Glutamatergic neuron (in vitro differentiated cells): Measurements from ENCODE around the gene DTNBP1. TPM values are rescaled to one million over a fixed set of nuclear protein-coding genes. Genes with fewer than 3 reads are reported as not detected.
"Not testable (repeated sequence)": the region's sequence is repeated elsewhere in the genome, so short reads cannot be mapped to it uniquely, and the experiment has no call there.

Experiments used
- DNase-seq: peaks from one replicate; pipeline ENCODE4 v3.0.0; 2022
- H3K27ac Mint-ChIP-seq: one replicate; pipeline ENCODE4 v1.8.0; 2020; ENCODE audit warnings: mild to moderate bottlenecking, mixed read lengths, inconsistent platforms; ENCODE audit not compliant: unreplicated experiment
- H3K27me3 Mint-ChIP-seq: one replicate; pipeline ENCODE4 v1.8.0; 2020; ENCODE audit warnings: mild to moderate bottlenecking, moderate library complexity, mixed read lengths, inconsistent platforms; ENCODE audit not compliant: unreplicated experiment
- H3K36me3 Mint-ChIP-seq: one replicate; pipeline ENCODE4 v1.8.0; 2020; ENCODE audit warnings: mild to moderate bottlenecking, mixed read lengths, inconsistent platforms; ENCODE audit not compliant: unreplicated experiment
- H3K4me1 Mint-ChIP-seq: one replicate; pipeline ENCODE4 v1.8.0; 2020; ENCODE audit warnings: mild to moderate bottlenecking, low read depth, mixed read lengths, inconsistent platforms; ENCODE audit not compliant: unreplicated experiment
- H3K4me3 Mint-ChIP-seq: one replicate; pipeline ENCODE4 v1.8.0; 2020; ENCODE audit warnings: mild to moderate bottlenecking, mixed read lengths, inconsistent platforms; ENCODE audit not compliant: unreplicated experiment
- H3K9me3 Mint-ChIP-seq: one replicate; pipeline ENCODE4 v1.8.0; 2020; ENCODE audit warnings: mild to moderate bottlenecking, moderate library complexity, mixed read lengths, inconsistent platforms; ENCODE audit not compliant: unreplicated experiment
- total RNA-seq: library from RNA; stranded (reverse); fragmentation: NEBNext Ultra II Directional; extraction: Animal tissue kit (Norgen Biotek cat#: 25700); gene quantifications from one replicate; pipeline ENCODE4 v1.2.1, GENCODE V29; 2021; ENCODE audit not compliant: unreplicated experiment
- TF ChIP-seq, protein P1 (sequence below): fragments of 200-600 bp; sonication (generic); IDR thresholded peaks from one replicate; pipeline ENCODE4 v1.5.0; 2021; ENCODE audit not compliant: partially characterized antibody, unreplicated experiment

DTNBP1 gene
- total RNA-seq, 1 donor from 2014 or later, result 13.2 TPM

DNA sequence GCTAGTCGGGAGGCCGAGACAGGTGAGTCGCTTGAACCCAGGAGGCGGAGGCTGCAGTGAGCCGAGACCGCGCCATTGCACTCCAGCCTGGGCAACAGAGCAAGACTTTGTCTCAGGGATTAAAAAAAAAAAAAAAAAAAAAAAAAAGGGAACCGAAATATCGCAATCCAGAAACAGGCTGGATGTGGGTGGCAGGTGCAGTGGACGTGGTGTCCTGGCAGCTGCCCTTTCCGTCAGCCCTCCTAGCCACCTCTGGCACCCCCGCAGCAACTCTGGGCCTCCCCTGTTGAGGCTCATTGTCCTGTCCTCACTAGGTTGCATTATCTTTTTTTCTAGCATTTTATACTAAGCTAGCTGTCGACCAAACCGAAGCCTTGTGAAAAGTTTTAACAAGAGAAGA lies 113.5 kb downstream of the DTNBP1 start:
- TF ChIP-seq, protein P1, sequence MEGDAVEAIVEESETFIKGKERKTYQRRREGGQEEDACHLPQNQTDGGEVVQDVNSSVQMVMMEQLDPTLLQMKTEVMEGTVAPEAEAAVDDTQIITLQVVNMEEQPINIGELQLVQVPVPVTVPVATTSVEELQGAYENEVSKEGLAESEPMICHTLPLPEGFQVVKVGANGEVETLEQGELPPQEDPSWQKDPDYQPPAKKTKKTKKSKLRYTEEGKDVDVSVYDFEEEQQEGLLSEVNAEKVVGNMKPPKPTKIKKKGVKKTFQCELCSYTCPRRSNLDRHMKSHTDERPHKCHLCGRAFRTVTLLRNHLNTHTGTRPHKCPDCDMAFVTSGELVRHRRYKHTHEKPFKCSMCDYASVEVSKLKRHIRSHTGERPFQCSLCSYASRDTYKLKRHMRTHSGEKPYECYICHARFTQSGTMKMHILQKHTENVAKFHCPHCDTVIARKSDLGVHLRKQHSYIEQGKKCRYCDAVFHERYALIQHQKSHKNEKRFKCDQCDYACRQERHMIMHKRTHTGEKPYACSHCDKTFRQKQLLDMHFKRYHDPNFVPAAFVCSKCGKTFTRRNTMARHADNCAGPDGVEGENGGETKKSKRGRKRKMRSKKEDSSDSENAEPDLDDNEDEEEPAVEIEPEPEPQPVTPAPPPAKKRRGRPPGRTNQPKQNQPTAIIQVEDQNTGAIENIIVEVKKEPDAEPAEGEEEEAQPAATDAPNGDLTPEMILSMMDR, result no peak
- no peak for DNase-seq
- H3K4me1 Mint-ChIP-seq, result peaks cover 12% of the 10 kb centered on the region
- no peaks in the 10 kb centered on the region for H3K9me3 Mint-ChIP-seq
- H3K4me3 Mint-ChIP-seq, result no peak overlapping the region
- H3K27ac Mint-ChIP-seq, result no peak overlapping the region
- H3K27me3 Mint-ChIP-seq, result no peaks in the 10 kb centered on the region
- no peaks in the 10 kb centered on the region for H3K36me3 Mint-ChIP-seq

- TF ChIP-seq, protein P1, result no peak
- Mint-ChIP-seq H3K36me3 (no peaks in the 10 kb centered on the region), H3K27ac (no peak overlapping the region), H3K4me3 (no peak overlapping the region), H3K4me1 (peaks cover 4% of the 10 kb centered on the region), H3K9me3 (no peaks in the 10 kb centered on the region), H3K27me3 (no peaks in the 10 kb centered on the region)
- DNase-seq, result no peak
Measured at GRCh38 chr6:15547400-15547799, 115.4 kb downstream of the DTNBP1 start.

DNA sequence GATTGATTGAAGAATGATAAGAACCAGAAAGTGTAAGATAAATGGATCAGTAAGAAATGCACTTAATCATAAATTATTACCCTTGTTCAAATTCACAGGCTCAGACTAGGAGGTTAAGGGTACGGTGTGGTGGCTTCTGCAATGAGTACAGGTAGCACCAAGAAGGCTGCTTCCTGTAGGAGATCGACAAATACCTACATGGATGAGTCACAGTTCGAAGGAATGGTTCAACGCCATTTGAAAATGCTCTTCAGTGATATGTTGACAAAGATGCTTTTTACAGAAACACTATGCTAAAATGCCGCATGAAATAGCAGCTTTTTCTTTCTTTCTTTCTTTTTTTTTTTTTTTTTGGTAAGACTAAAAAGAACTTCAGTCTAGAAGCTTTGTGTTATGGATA lies 116.2 kb downstream of the DTNBP1 start:
- Mint-ChIP-seq H3K36me3 (no peaks in the 10 kb centered on the region), H3K27me3 (no peaks in the 10 kb centered on the region), H3K27ac (no peak overlapping the region), H3K9me3 (no peaks in the 10 kb centered on the region), H3K4me3 (no peak overlapping the region), H3K4me1 (peaks cover 4% of the 10 kb centered on the region)
- DNase-seq, result no peak
- TF ChIP-seq, protein P1, result no peak

GRCh38 chr6:15544321-15544900 lies 118.4 kb downstream of the DTNBP1 start:
- Mint-ChIP-seq H3K4me1 (peaks cover 2% of the 10 kb centered on the region), H3K27me3 (no peaks in the 10 kb centered on the region), H3K4me3 (no peak overlapping the region), H3K27ac (no peak overlapping the region), H3K36me3 (no peaks in the 10 kb centered on the region), H3K9me3 (peaks cover 2% of the 10 kb centered on the region)
- TF ChIP-seq, protein P1, result no peak
- DNase-seq, result no peak

GRCh38 chr6:15543332-15543917 lies 119.4 kb downstream of the DTNBP1 start:
- not testable (repeated sequence) for H3K27ac Mint-ChIP-seq, H3K27me3 Mint-ChIP-seq, H3K36me3 Mint-ChIP-seq, H3K4me1 Mint-ChIP-seq, H3K9me3 Mint-ChIP-seq, H3K4me3 Mint-ChIP-seq, DNase-seq
